HepG2 (cell line): Measurements from ENCODE around the gene XPR1. TPM values are rescaled to one million over a fixed set of nuclear protein-coding genes. Genes with fewer than 3 reads are reported as not detected.

Experiments used
- ATAC-seq: fragments of 200-7000 bp; cut with Tn5 transposase; 3 replicates; pipeline ENCODE4 v1.9.1; 2020; ENCODE audit warnings: mild to moderate bottlenecking, moderate library complexity
- BruUV-seq: library from RNA; stranded (reverse); fragments of 400-500 nt; replicated peaks from 2 replicates; lab custom pipeline; 2021; lab: Mats Ljungman, UMichigan
- CTCF ChIA-PET: fragments of 300-600 bp; formaldehyde crosslinking; extraction: SDS; loops from one replicate; lab custom pipeline; 2021; ENCODE audit warnings: low total read pairs, inconsistent platforms, low intra/inter-chr PET ratio; lab: Yijun Ruan, JAX
- POLR2A ChIA-PET: fragments of 350-600 bp; sonication (Branson Sonifier 250); formaldehyde crosslinking; loops from one replicate; lab custom pipeline; 2020; ENCODE audit warnings: antibody characterized with exemption, inconsistent platforms; lab: Yijun Ruan, JAX
- DNase-seq: peaks from one replicate; pipeline ENCODE4 v3.0.0-alpha.2; 2015; ENCODE audit warnings: low spot score
- FAIRE-seq: peaks from 3 replicates; lab custom pipeline; 2011; peaks lifted over from hg19 to GRCh38; lab: Jason Lieb, UNC
- H2AFZ ChIP-seq: one replicate; pipeline ENCODE4 v1.6.1; 2011; ENCODE audit warnings: low read length, inconsistent platforms
- H3K27ac ChIP-seq: fragments of 300-600 bp; 3 replicates; pipeline ENCODE4 v1.8.0; 2011; ENCODE audit warnings: mixed run types, mild to moderate bottlenecking, mixed read lengths, low read length, inconsistent platforms; ENCODE audit not compliant: insufficient read depth; ENCODE audit errors: extremely low read length
- H3K27me3 ChIP-seq, 2 experiments: fragments of 200-600 bp in 1 of 2; 2 replicates in 1 of 2; 3 replicates in 1 of 2; pipeline versions ENCODE4 v1.6.0 to v1.8.0; 2011; ENCODE audit warnings: low read length in 2 of 2, mild to moderate bottlenecking in 2 of 2, moderate library complexity in 2 of 2, inconsistent platforms in 1 of 2; ENCODE audit not compliant: insufficient read depth in 2 of 2, control insufficient read depth in 1 of 2
- H3K36me3 ChIP-seq, 2 experiments: fragments of 200-600 bp in 1 of 2; replicated peaks in 1 of 2; 2 replicates in 1 of 2; 3 replicates in 1 of 2; pipeline versions ENCODE4 v1.5.1 to v1.8.0; 2011; ENCODE audit warnings: low read length in 2 of 2, inconsistent platforms in 1 of 2; ENCODE audit not compliant: insufficient read depth in 2 of 2, control insufficient read depth in 1 of 2
- H3K4me1 ChIP-seq: 2 replicates; pipeline ENCODE4 v1.5.1; 2012; ENCODE audit warnings: low read length, inconsistent platforms; ENCODE audit not compliant: insufficient read depth
- H3K4me2 ChIP-seq: 2 replicates; pipeline ENCODE4 v1.6.0; 2011; ENCODE audit warnings: low read depth, low read length, inconsistent platforms
- H3K4me3 ChIP-seq, 3 experiments: fragments of 200-600 bp in 1 of 3; sonication (generic), shearing (Covaris generic) in 1 of 3; replicated peaks in 1 of 3; 2 replicates each; pipeline ENCODE4 v1.5.1; 2011 to 2016; ENCODE audit warnings: low read length in 3 of 3, inconsistent platforms in 2 of 3, low read depth in 2 of 3, mild to moderate bottlenecking in 2 of 3, control low read depth in 1 of 3, mixed read lengths in 1 of 3; ENCODE audit not compliant: insufficient read depth in 1 of 3
- H3K79me2 ChIP-seq: one replicate; pipeline ENCODE4 v1.6.1; 2011; ENCODE audit warnings: low read length, inconsistent platforms; ENCODE audit not compliant: insufficient read depth
- H3K9ac ChIP-seq: 2 replicates; pipeline ENCODE4 v1.6.0; 2011; ENCODE audit warnings: mild to moderate bottlenecking, low read depth, low read length, inconsistent platforms; ENCODE audit not compliant: insufficient read depth
- H3K9me3 ChIP-seq: 2 replicates; pipeline ENCODE4 v1.5.1; 2012; ENCODE audit warnings: mild to moderate bottlenecking, low read length
- H4K20me1 ChIP-seq: 2 replicates; pipeline ENCODE4 v1.6.0; 2011; ENCODE audit warnings: inconsistent platforms, mild to moderate bottlenecking, low read length, moderate library complexity; ENCODE audit not compliant: insufficient read depth
- CREBL2 ChIP-seq: sonication (generic); formaldehyde crosslinking; IDR thresholded peaks from 2 replicates; pipeline ENCODE4 v1.8.1; 2023; ENCODE audit warnings: missing genetic modification reagents, mild to moderate bottlenecking, borderline replicate concordance
- E2F5 ChIP-seq: sonication (generic); formaldehyde crosslinking; conservative IDR thresholded peaks from 2 replicates; pipeline ENCODE4 v1.4.0; 2020; ENCODE audit warnings: missing genetic modification reagents
- MLX ChIP-seq: IDR thresholded peaks from 2 replicates; pipeline ENCODE4 v1.6.1; 2016
- MYC ChIP-seq: sonication (generic); formaldehyde crosslinking; IDR thresholded peaks from 2 replicates; pipeline ENCODE4 v1.9.0; 2021; ENCODE audit warnings: missing genetic modification reagents, borderline replicate concordance
- NFYB ChIP-seq: sonication (generic); formaldehyde crosslinking; IDR thresholded peaks from 2 replicates; pipeline ENCODE4 v1.4.0; 2020; ENCODE audit warnings: missing genetic modification reagents
- NR2F2 ChIP-seq: IDR thresholded peaks from 2 replicates; pipeline ENCODE4 v1.6.1; 2012; ENCODE audit warnings: low read depth, inconsistent platforms, borderline replicate concordance
- SIN3A ChIP-seq: IDR thresholded peaks from 2 replicates; pipeline ENCODE4 v1.6.1; 2011; ENCODE audit warnings: low read depth, mild to moderate bottlenecking, control low read depth, low read length, borderline replicate concordance
- SP140L ChIP-seq: sonication (generic); formaldehyde crosslinking; IDR thresholded peaks from 2 replicates; pipeline ENCODE4 v1.4.0; 2020; ENCODE audit warnings: missing genetic modification reagents, borderline replicate concordance
- SP2 ChIP-seq: sonication (generic); formaldehyde crosslinking; IDR thresholded peaks from 2 replicates; pipeline ENCODE4 v1.5.1; 2020; ENCODE audit warnings: mild to moderate bottlenecking, missing genetic modification reagents
- TEAD3 ChIP-seq: optimal IDR thresholded peaks from 2 replicates; pipeline ENCODE3; 2016; ENCODE audit warnings: borderline replicate concordance
- ZNF142 ChIP-seq: sonication (generic); formaldehyde crosslinking; IDR thresholded peaks from 2 replicates; pipeline ENCODE4 v1.4.0; 2020; ENCODE audit warnings: missing genetic modification reagents
- ZNF430 ChIP-seq: sonication (generic); formaldehyde crosslinking; IDR thresholded peaks from 2 replicates; pipeline ENCODE4 v1.9.0; 2021; ENCODE audit warnings: mild to moderate bottlenecking, missing genetic modification reagents
- ZNF619 ChIP-seq: sonication (generic); formaldehyde crosslinking; IDR thresholded peaks from 2 replicates; pipeline ENCODE4 v1.4.0; 2020; ENCODE audit warnings: mild to moderate bottlenecking, missing genetic modification reagents
- WGBS: methylation state at CpG from one replicate; pipeline ENCODE4 v1.1.6; 2017; ENCODE audit warnings: low lambda C conversion rate; 5-methylcytosine and 5-hydroxymethylcytosine counted together
- in situ Hi-C: cut with HindIII; loops from 2 replicates; pipeline ENCODE4 v1.10.0; 2017; ENCODE audit warnings: low pct_unique_long_range_greater_than_20kb; ENCODE audit not compliant: extremely low pct_ligation_motif_present
- intact Hi-C: fragments of 100-400 bp; cut with micrococcal nuclease; formaldehyde crosslinking; loops from one replicate; pipeline ENCODE4 v1.10.0; 2022; ENCODE audit not compliant: unreplicated experiment
- polyA plus RNA-seq, 8 experiments: library from polyadenylated mRNA; depleted of rRNA in 3 of 8; stranded (reverse) in 7 of 8; unstranded in 1 of 8; fragments of >200 nt; fragmentation: Illumina TruSeq in 4 of 8; extraction: Trizol in 4 of 8; gene quantifications; 2 replicates each; pipeline versions ENCODE4 v1.2.1 to v1.2.3, GENCODE V29; 2011 to 2016; ENCODE audit warnings: low read depth in 4 of 8, missing spikeins in 1 of 8, mixed read lengths in 1 of 8; ENCODE audit not compliant: insufficient read depth in 1 of 8
- total RNA-seq, 5 experiments: library from RNA; depleted of rRNA; stranded (reverse); fragments of >200 nt; fragmentation: Illumina TruSeq; extraction: Trizol; gene quantifications; 2 replicates each; pipeline ENCODE4 v1.2.3, GENCODE V29; 2016; ENCODE audit warnings: low read depth in 1 of 5
- TF ChIP-seq, protein P1 (sequence below): sonication (generic); formaldehyde crosslinking; IDR thresholded peaks from 2 replicates; pipeline ENCODE4 v1.9.0; 2022; ENCODE audit warnings: missing genetic modification reagents, mild to moderate bottlenecking, borderline replicate concordance

The XPR1 gene
- total and polyA plus RNA-seq, 2 of the 13 experiments (the other 11 are each of a cell fraction or from before 2014, with no cell fraction given): 22.3 to 23.6 TPM

DNA sequence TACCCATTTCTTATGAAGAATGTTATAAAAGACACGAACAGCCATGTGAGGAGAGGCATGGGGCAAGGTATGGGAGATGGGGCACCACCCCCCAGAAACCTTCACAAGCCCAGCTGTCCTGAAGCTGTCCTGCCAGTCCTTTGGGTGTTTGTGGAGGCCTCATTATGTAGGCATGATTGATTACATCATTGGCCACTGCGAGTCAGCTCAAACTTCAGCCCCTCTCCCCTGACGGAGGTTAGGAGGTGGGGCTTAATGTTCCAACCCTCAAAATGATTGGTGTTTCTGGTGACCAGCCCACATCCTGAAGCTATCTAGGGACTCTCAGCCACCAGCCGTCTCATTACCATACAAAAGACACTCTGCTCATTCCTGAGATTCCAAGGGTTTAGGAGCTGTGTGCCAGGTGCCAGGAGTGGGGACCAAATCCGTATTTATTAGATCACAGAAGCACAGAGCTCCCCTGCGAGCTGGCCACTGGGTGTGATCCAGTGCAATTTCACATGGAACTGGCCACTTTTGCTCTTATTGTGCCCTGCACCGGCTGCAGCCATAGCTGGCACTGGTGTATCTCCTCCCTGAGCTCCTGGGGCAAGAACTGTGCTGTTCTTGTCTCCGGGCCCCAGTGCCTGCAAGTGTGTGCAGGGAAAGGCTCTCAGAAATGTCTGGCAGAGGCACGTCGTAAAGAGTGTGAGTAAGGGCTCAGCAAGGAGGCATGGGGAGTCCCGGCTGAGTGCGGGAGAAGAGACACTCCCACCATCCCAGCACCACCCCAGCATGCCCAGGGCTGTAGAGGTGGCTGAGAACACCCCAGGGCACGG is 291.4 kb downstream of the XPR1 start:
- ChIA-PET CTCF (no interaction called here), POLR2A (interaction anchor here (1.0 kb wide), 1 partner anchor 99 kb away, joined by 3 read pairs; no protein-coding TSS in a partner anchor)
- no peaks in the 10 kb centered on the region for H3K36me3 ChIP-seq
- H4K20me1 ChIP-seq: no peaks in the 10 kb centered on the region
- H3K27me3 ChIP-seq: peaks cover 3 to 5% of the 10 kb centered on the region in 2 experiments; a peak in 4 of 5 replicates
- H3K9me3 ChIP-seq: no peaks in the 10 kb centered on the region
- FAIRE-seq (no peak), ATAC-seq (0 out of 3 replicates have a peak, but pooled peaks have one; percentile 2), DNase-seq (peak; percentile 45)
- no TSS peak for BruUV-seq
- no peak overlapping the region for H2AFZ ChIP-seq
- intact Hi-C loops: no loop called here
- no peak overlapping the region for H3K9ac ChIP-seq
- no peaks in the 10 kb centered on the region for H3K79me2 ChIP-seq
- 35% methylated on average over 9 of the region's 13 CpGs for WGBS
- peaks cover 70% of the 10 kb centered on the region for H3K4me1 ChIP-seq
- 0 out of 6 replicates have a peak overlapping the region, but pooled peaks of 1 of the 3 experiments have one; percentile 9 for H3K4me3 ChIP-seq
- H3K27ac ChIP-seq: no peak overlapping the region
- H3K4me2 ChIP-seq: peak overlapping the region; percentile 40
- in situ Hi-C loops: no loop called here
- TF ChIP-seq SP140L (CRISPR knock-in tag) (no peak), NR2F2 (no peak), MYC (no peak), TEAD3 (CRISPR knock-in tag) (peak; percentile 9), ZNF142 (no peak), SIN3A (no peak), MLX (no peak), SP2 (CRISPR knock-in tag) (peak; percentile 56; the same call in 1 of the 2 replicates), CREBL2 (CRISPR knock-in tag) (no peak), E2F5 (CRISPR knock-in tag) (no peak), ZNF430 (no peak), ZNF619 (CRISPR knock-in tag) (no peak), NFYB (CRISPR knock-in tag) (peak; percentile 19; the same call in 1 of the 2 replicates)
- TF ChIP-seq, protein P1, sequence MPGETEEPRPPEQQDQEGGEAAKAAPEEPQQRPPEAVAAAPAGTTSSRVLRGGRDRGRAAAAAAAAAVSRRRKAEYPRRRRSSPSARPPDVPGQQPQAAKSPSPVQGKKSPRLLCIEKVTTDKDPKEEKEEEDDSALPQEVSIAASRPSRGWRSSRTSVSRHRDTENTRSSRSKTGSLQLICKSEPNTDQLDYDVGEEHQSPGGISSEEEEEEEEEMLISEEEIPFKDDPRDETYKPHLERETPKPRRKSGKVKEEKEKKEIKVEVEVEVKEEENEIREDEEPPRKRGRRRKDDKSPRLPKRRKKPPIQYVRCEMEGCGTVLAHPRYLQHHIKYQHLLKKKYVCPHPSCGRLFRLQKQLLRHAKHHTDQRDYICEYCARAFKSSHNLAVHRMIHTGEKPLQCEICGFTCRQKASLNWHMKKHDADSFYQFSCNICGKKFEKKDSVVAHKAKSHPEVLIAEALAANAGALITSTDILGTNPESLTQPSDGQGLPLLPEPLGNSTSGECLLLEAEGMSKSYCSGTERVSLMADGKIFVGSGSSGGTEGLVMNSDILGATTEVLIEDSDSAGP (CRISPR knock-in tag): no peak
